GM10266 (cell line): ENCODE measurements around the gene DAPK2.

Source experiments
- DNase-seq: peaks from one replicate; pipeline ENCODE4 v3.0.0; 2012; ENCODE audit errors: extremely low spot score
- CTCF ChIP-seq: IDR thresholded peaks from 2 replicates; pipeline ENCODE4 v1.5.1; 2012; ENCODE audit warnings: mild to moderate bottlenecking, low read depth; ENCODE audit not compliant: control insufficient read depth, insufficient read depth; ENCODE audit errors: missing control alignments

Gene DAPK2

GRCh38 chr15:64051407-64052259, 5.3 kb upstream of the DAPK2 start:
- no peak for DNase-seq
- TF ChIP-seq CTCF: no peak

- no peak for DNase-seq
- TF ChIP-seq CTCF: no peak
Observed at GRCh38 chr15:64051093-64051402, 4.8 kb upstream of the DAPK2 start.

- no peak for TF ChIP-seq CTCF
- DNase-seq: no peak
Observed at GRCh38 chr15:64050281-64051092, 4.2 kb upstream of the DAPK2 start.

GRCh38 chr15:64048781-64049460, 2.6 kb upstream of the DAPK2 start:
- DNase-seq: no peak
- TF ChIP-seq CTCF: no peak

- no peak for TF ChIP-seq CTCF
- no peak for DNase-seq
Observed at GRCh38 chr15:64045774-64046420, 388 bp downstream of the DAPK2 start.

GRCh38 chr15:64045101-64045435, 1.2 kb downstream of the DAPK2 start:
- no peak for TF ChIP-seq CTCF
- no peak for DNase-seq
